ENCODE results near the gene SDK1.

GRCh38 chr7:4237296-4238235 lies 936.5 kb downstream of the SDK1 start:
- TF ChIP-seq, protein P1, sequence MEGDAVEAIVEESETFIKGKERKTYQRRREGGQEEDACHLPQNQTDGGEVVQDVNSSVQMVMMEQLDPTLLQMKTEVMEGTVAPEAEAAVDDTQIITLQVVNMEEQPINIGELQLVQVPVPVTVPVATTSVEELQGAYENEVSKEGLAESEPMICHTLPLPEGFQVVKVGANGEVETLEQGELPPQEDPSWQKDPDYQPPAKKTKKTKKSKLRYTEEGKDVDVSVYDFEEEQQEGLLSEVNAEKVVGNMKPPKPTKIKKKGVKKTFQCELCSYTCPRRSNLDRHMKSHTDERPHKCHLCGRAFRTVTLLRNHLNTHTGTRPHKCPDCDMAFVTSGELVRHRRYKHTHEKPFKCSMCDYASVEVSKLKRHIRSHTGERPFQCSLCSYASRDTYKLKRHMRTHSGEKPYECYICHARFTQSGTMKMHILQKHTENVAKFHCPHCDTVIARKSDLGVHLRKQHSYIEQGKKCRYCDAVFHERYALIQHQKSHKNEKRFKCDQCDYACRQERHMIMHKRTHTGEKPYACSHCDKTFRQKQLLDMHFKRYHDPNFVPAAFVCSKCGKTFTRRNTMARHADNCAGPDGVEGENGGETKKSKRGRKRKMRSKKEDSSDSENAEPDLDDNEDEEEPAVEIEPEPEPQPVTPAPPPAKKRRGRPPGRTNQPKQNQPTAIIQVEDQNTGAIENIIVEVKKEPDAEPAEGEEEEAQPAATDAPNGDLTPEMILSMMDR (IDR thresholded peaks at IDR 0.05): no peak
- TF ChIP-seq POLR2A (IDR thresholded peaks at IDR 0.05): no peak

Measured in body of pancreas (tissue), 4 donors.